ENCODE measurements around the gene SIL1.

DNA sequence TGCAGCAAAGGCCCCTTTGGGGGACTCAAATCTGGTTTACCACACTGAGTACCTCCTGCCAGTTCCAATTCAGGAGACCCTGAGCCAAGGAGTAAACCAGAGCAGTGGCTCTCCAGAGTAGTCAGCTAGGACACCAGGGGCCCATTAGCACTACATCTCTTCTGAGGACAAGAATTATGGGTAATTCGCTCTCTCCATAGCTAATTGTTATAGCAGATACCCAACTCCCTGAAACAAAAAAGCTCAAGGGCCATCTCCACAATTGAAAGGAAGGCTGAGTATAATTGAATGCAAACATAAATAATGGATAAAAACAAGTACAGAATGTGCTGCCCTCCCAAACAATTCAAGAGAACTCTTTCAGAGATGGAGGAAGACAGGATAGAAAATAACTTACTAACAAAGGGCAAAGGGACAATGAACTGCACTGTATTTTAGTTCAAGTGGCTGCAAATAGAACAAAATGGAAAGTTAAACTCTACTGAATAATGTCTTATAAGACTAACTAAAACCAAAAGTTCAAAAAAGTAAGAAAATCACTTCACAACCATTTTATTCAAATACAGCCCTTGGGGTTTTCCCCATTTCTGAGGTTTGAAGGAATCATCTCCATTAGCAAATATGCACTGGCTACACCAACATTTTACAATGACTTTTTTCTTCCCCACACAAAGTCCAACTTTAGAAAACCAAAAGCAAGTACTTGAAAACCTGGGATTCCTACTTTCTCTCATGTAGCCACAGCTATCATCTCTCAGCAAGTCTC is 118.8 kb downstream of the SIL1 start:
- TF ChIP-seq POLR2AphosphoS5 (IDR thresholded peaks at IDR 0.05; ENCODE audit: low read depth, low read length) (no peak), POLR2A (IDR thresholded peaks at IDR 0.05; ENCODE audit: low read depth, low read length) (no peak)
